H9 (cell line): ENCODE measurements around the gene PNMA1. TPM values are rescaled to one million over a fixed set of nuclear protein-coding genes. Genes with fewer than 3 reads are reported as not detected.

Experiments used
- DNase-seq: peaks from one replicate; pipeline ENCODE4 v3.0.0-alpha.2; 2017
- H2AFZ ChIP-seq: one replicate; pipeline ENCODE4 v1.6.1; 2013; ENCODE audit warnings: mild to moderate bottlenecking, low read length, control low read depth, moderate library complexity
- H2AK5ac ChIP-seq: 2 replicates; pipeline ENCODE4 v1.6.1; 2013; ENCODE audit warnings: low read length, control low read depth, mixed read lengths; ENCODE audit not compliant: insufficient read length
- H2BK120ac ChIP-seq: one replicate; pipeline ENCODE4 v1.6.1; 2013; ENCODE audit warnings: low read depth, mild to moderate bottlenecking, low read length, control low read depth, inconsistent platforms; ENCODE audit not compliant: poor library complexity, severe bottlenecking
- H2BK12ac ChIP-seq: 2 replicates; pipeline ENCODE4 v1.6.1; 2013; ENCODE audit warnings: low read length, control low read depth, mixed read lengths, low read depth; ENCODE audit not compliant: insufficient read length
- H2BK15ac ChIP-seq: 2 replicates; pipeline ENCODE4 v1.6.1; 2013; ENCODE audit warnings: low read depth, low read length, control low read depth
- H2BK20ac ChIP-seq: one replicate; pipeline ENCODE4 v1.6.1; 2013; ENCODE audit warnings: low read depth, mild to moderate bottlenecking, low read length, control low read depth, inconsistent platforms; ENCODE audit not compliant: poor library complexity, severe bottlenecking
- H2BK5ac ChIP-seq: 2 replicates; pipeline ENCODE4 v1.6.1; 2013; ENCODE audit warnings: low read length, control low read depth, mixed read lengths; ENCODE audit not compliant: insufficient read length
- H3K14ac ChIP-seq: 2 replicates; pipeline ENCODE4 v1.6.1; 2013; ENCODE audit warnings: low read length, control low read depth; ENCODE audit not compliant: insufficient read depth
- H3K18ac ChIP-seq: 2 replicates; pipeline ENCODE4 v1.6.1; 2013; ENCODE audit warnings: low read depth, mild to moderate bottlenecking, mixed read lengths, low read length, control low read depth; ENCODE audit not compliant: insufficient read length
- H3K23ac ChIP-seq: 2 replicates; pipeline ENCODE4 v1.6.1; 2013; ENCODE audit warnings: low read length, control low read depth, mixed read lengths, low read depth; ENCODE audit not compliant: insufficient read length
- H3K23me2 ChIP-seq: 2 replicates; pipeline ENCODE4 v1.6.1; 2013; ENCODE audit warnings: low read depth, mild to moderate bottlenecking, mixed read lengths, low read length, control low read depth; ENCODE audit not compliant: insufficient read length, poor library complexity, severe bottlenecking
- H3K27ac ChIP-seq: 2 replicates; pipeline ENCODE4 v1.5.1; 2013; ENCODE audit warnings: low read length, control low read depth, mixed read lengths, low read depth; ENCODE audit not compliant: insufficient read length
- H3K27me3 ChIP-seq: 2 replicates; pipeline ENCODE4 v1.6.1; 2013; ENCODE audit warnings: low read length, control low read depth, inconsistent platforms; ENCODE audit not compliant: insufficient read depth
- H3K4ac ChIP-seq: 2 replicates; pipeline ENCODE4 v1.6.1; 2013; ENCODE audit warnings: low read depth, mild to moderate bottlenecking, control low read depth, inconsistent platforms, low read length, moderate library complexity
- H3K4me1 ChIP-seq: 2 replicates; pipeline ENCODE4 v1.6.1; 2013; ENCODE audit warnings: low read length, control low read depth, inconsistent platforms; ENCODE audit not compliant: insufficient read depth
- H3K4me2 ChIP-seq: 2 replicates; pipeline ENCODE4 v1.6.1; 2013; ENCODE audit warnings: low read length, control low read depth, mixed read lengths; ENCODE audit not compliant: insufficient read length, insufficient read depth
- H3K56ac ChIP-seq: 2 replicates; pipeline ENCODE4 v1.6.1; 2013; ENCODE audit warnings: low read depth, mild to moderate bottlenecking, mixed read lengths, low read length, control low read depth; ENCODE audit not compliant: insufficient read length
- H3K79me1 ChIP-seq: 2 replicates; pipeline ENCODE4 v1.6.1; 2013; ENCODE audit warnings: low read depth, mild to moderate bottlenecking, moderate library complexity, low read length, control low read depth, inconsistent platforms; ENCODE audit not compliant: insufficient read depth, poor library complexity, severe bottlenecking
- H3K79me2 ChIP-seq: 2 replicates; pipeline ENCODE4 v1.6.1; 2013; ENCODE audit warnings: low read length, control low read depth, inconsistent platforms; ENCODE audit not compliant: insufficient read depth
- H3K9ac ChIP-seq: 2 replicates; pipeline ENCODE4 v1.6.1; 2013; ENCODE audit warnings: low read length, control low read depth, mixed read lengths; ENCODE audit not compliant: insufficient read length; ENCODE audit errors: extremely low read depth
- H3K9me3 ChIP-seq: one replicate; pipeline ENCODE4 v1.6.1; 2013; ENCODE audit warnings: low read depth, low read length, inconsistent platforms; ENCODE audit not compliant: control insufficient read depth
- H3T11ph ChIP-seq: one replicate; pipeline ENCODE4 v1.6.1; 2013; ENCODE audit warnings: mild to moderate bottlenecking, low read length, control low read depth, inconsistent platforms
- H4K20me1 ChIP-seq: one replicate; pipeline ENCODE4 v1.6.1; 2013; ENCODE audit not compliant: control insufficient read depth, insufficient read length, insufficient read depth
- H4K5ac ChIP-seq: 2 replicates; pipeline ENCODE4 v1.6.1; 2013; ENCODE audit warnings: low read depth, mild to moderate bottlenecking, mixed read lengths, low read length, control low read depth; ENCODE audit not compliant: insufficient read length
- H4K8ac ChIP-seq: replicated peaks from 2 replicates; pipeline ENCODE4 v1.6.1; 2013; ENCODE audit warnings: low read length, control low read depth, mixed read lengths, low read depth; ENCODE audit not compliant: insufficient read length
- H4K91ac ChIP-seq: 2 replicates; pipeline ENCODE4 v1.6.1; 2013; ENCODE audit warnings: low read depth, mild to moderate bottlenecking, moderate library complexity, mixed read lengths, low read length, control low read depth; ENCODE audit not compliant: insufficient read length
- H3K27ac Mint-ChIP-seq, 3 experiments: 2 replicates in 2 of 3; 3 replicates in 1 of 3; pipeline ENCODE4 v1.8.0; 2020 to 2021; ENCODE audit warnings: mixed read lengths in 3 of 3, mild to moderate bottlenecking in 1 of 3, moderate library complexity in 1 of 3
- H3K27me3 Mint-ChIP-seq: 2 replicates; pipeline ENCODE4 v1.8.0; 2021; ENCODE audit warnings: low read depth, mild to moderate bottlenecking, moderate library complexity, mixed read lengths
- H3K36me3 Mint-ChIP-seq, 3 experiments: 2 replicates in 2 of 3; 3 replicates in 1 of 3; pipeline ENCODE4 v1.8.0; 2020 to 2021; ENCODE audit warnings: low read depth in 3 of 3, mixed read lengths in 3 of 3; ENCODE audit not compliant: insufficient read depth in 1 of 3
- H3K4me1 Mint-ChIP-seq, 2 experiments: 2 replicates each; pipeline ENCODE4 v1.8.0; 2020; ENCODE audit warnings: mixed read lengths in 2 of 2
- H3K4me3 Mint-ChIP-seq, 2 experiments: 2 replicates in 1 of 2; 3 replicates in 1 of 2; pipeline ENCODE4 v1.8.0; 2020 to 2021; ENCODE audit warnings: mild to moderate bottlenecking in 2 of 2, mixed read lengths in 2 of 2, moderate library complexity in 1 of 2
- H3K9me3 Mint-ChIP-seq, 2 experiments: 2 replicates in 1 of 2; 3 replicates in 1 of 2; pipeline ENCODE4 v1.8.0; 2020; ENCODE audit warnings: mild to moderate bottlenecking in 2 of 2, mixed read lengths in 2 of 2, moderate library complexity in 1 of 2
- CTCF ChIP-seq: fragments of 200-600 bp; sonication (generic); conservative IDR thresholded peaks from 3 replicates; pipeline ENCODE4 v1.8.0; 2021; ENCODE audit warnings: antibody characterized with exemption, mild to moderate bottlenecking
- WGBS: extraction: QIAGEN DNeasy Blood & Tissue Kit; methylation state at CpG from one replicate; pipeline ENCODE4 v1.1.7; 2013; ENCODE audit warnings: missing lambda C conversion rate, low lambda C conversion rate, mixed read lengths; ENCODE audit not compliant: insufficient read length; ENCODE audit errors: extremely low coverage; 5-methylcytosine and 5-hydroxymethylcytosine counted together
- total RNA-seq: library from RNA; stranded (reverse); gene quantifications from 2 replicates; pipeline ENCODE4 v1.2.1, GENCODE V29; 2021

Gene PNMA1
- total RNA-seq, 1 experiment from 2014 or later = 56.1 TPM

- no peak overlapping the region for H4K91ac ChIP-seq
- no peak overlapping the region for H3K27ac ChIP-seq
- H3K23me2 ChIP-seq = no peaks in the 10 kb centered on the region
- no peak overlapping the region for H2BK15ac ChIP-seq
- no peaks in the 10 kb centered on the region for H3K79me2 ChIP-seq
- H3K18ac ChIP-seq = no peak overlapping the region
- H2BK5ac ChIP-seq = no peak overlapping the region
- no peak overlapping the region for H3K4me3 Mint-ChIP-seq
- H3T11ph ChIP-seq = no peak overlapping the region
- H4K8ac ChIP-seq = no peak overlapping the region
- H3K14ac ChIP-seq = no peak overlapping the region
- no peak for TF ChIP-seq CTCF
- H2AFZ ChIP-seq = no peak overlapping the region
- H3K27ac Mint-ChIP-seq = no peak overlapping the region
- no peaks in the 10 kb centered on the region for H3K79me1 ChIP-seq
- no peaks in the 10 kb centered on the region for H4K20me1 ChIP-seq
- H4K5ac ChIP-seq = no peak overlapping the region
- H2BK12ac ChIP-seq = no peak overlapping the region
- H2BK120ac ChIP-seq = no peak overlapping the region
- no peak overlapping the region for H3K23ac ChIP-seq
- H3K4me1 Mint-ChIP-seq = no peaks in the 10 kb centered on the region
- no CpG with 5 or more reads among the region's 2 CpGs for WGBS
- peaks cover 3 to 10% (median 7%) of the 10 kb centered on the region in 3 experiments; a peak in 5 of 7 replicates for H3K36me3 Mint-ChIP-seq
- no peak overlapping the region for H2BK20ac ChIP-seq
- H2AK5ac ChIP-seq = no peak overlapping the region
- H3K4me1 ChIP-seq = no peaks in the 10 kb centered on the region
- H3K56ac ChIP-seq = no peak overlapping the region
- no peaks in the 10 kb centered on the region for H3K27me3 ChIP-seq
- H3K9ac ChIP-seq = no peak overlapping the region
- H3K9me3 Mint-ChIP-seq = no peaks in the 10 kb centered on the region
- no peak for DNase-seq
- H3K27me3 Mint-ChIP-seq = no peaks in the 10 kb centered on the region
- no peak overlapping the region for H3K4ac ChIP-seq
- no peaks in the 10 kb centered on the region for H3K9me3 ChIP-seq
- no peak overlapping the region for H3K4me2 ChIP-seq
These were observed 18.2 kb downstream of the PNMA1 start for GRCh38 chr14:73695997-73696396.
